Peyer's patch (tissue), 4 donors: ENCODE results near the gene ZNF618.

ENCODE experiments used
- POLR2A ChIP-seq, 2 donors: fragments of 450-650 bp; IDR thresholded peaks; one replicate each; pipeline ENCODE4 v1.5.1; 2017; ENCODE audit warnings: antibody characterized with exemption in 2 of 2, mild to moderate bottlenecking in 2 of 2, moderate library complexity in 2 of 2
- TF ChIP-seq, protein P1 (sequence below), 6 experiments: fragments of 450-650 bp in 4 of 6; fragments of 200-600 bp in 2 of 6; sonication (generic) in 1 of 6; IDR thresholded peaks; one replicate each; pipeline ENCODE4 v1.5.1; 2017 to 2019; ENCODE audit warnings: antibody characterized with exemption in 6 of 6, mild to moderate bottlenecking in 3 of 6, moderate library complexity in 1 of 6

- TF ChIP-seq, protein P1, sequence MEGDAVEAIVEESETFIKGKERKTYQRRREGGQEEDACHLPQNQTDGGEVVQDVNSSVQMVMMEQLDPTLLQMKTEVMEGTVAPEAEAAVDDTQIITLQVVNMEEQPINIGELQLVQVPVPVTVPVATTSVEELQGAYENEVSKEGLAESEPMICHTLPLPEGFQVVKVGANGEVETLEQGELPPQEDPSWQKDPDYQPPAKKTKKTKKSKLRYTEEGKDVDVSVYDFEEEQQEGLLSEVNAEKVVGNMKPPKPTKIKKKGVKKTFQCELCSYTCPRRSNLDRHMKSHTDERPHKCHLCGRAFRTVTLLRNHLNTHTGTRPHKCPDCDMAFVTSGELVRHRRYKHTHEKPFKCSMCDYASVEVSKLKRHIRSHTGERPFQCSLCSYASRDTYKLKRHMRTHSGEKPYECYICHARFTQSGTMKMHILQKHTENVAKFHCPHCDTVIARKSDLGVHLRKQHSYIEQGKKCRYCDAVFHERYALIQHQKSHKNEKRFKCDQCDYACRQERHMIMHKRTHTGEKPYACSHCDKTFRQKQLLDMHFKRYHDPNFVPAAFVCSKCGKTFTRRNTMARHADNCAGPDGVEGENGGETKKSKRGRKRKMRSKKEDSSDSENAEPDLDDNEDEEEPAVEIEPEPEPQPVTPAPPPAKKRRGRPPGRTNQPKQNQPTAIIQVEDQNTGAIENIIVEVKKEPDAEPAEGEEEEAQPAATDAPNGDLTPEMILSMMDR (IDR thresholded peaks at IDR 0.05): no peak
- no peak for TF ChIP-seq POLR2A (IDR thresholded peaks at IDR 0.05)
Measured at GRCh38 chr9:114015607-114016006, 139.5 kb downstream of the ZNF618 start.
